ENCODE results near the gene NQO1.
"Not testable (repeated sequence)": the region's sequence is repeated elsewhere in the genome, so short reads cannot be mapped to it uniquely, and the experiment has no call there.

Gene NQO1

DNA sequence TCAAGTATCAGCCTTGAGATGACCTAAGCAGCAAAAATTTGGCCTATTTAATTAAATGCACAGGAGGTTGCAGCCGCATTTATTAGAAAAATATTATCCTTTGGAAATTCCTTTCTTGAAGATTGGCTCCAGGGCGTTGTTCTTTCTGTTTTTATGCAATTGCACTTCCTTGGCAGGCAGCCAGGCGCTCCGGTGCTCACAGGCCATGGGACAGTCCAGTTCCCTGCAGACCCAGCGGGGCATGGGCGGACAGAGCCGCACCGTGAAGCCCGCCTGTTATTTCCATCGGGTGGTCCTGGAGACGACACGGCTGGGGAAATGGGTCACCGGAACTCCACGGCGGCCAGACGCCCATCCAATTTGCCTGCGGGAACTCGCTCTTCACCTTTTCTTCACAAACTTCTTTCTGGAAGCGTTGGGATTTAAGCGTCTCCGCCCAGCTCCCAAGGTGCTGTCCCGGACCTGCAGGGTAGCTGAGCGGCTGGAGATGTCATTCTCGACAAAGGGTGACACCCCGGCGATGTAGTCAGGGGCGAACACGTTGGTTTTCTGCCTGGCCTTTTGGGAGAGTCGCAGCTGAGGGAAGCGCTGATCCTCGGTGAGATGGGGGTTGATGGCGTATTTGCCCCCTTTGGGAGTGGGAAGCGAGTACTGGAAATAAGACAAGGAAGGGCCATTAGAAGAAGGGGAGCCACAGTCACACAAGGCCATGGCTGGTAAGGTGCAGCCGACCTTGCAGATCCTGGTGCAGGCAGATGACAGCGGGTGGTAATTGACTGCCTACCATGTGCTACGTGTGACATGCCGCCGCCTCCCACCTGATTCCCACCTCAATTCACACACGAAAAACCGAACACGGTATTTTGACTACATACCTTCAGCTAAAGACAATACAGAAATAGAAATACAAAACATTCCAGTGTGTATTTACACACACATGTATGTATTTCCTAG is 15.9 kb upstream of the NQO1 start:
- DNase-seq = no peak

DNA sequence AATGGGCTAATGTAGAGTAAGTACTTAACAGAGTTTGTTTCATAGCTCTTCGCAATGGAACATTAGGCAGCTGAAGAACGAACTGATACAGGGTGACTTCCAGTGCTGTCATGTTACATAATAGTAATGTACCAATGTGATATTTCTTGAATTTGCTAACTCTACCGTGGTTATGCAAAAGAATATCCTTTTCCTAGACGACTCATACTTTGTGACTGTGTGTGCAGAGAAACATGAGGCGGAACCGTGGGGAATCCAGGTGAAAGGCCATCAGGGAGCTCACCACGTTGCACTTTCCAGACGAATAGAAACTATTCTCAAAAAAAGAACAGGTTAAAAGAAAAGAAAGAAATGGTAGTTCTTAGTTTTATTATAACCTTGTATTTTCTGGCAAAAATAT is 15.2 kb upstream of the NQO1 start:
- DNase-seq = no peak

GRCh38 chr16:69732101-69732500 is 5.7 kb upstream of the NQO1 start:
- no peak for DNase-seq

DNA sequence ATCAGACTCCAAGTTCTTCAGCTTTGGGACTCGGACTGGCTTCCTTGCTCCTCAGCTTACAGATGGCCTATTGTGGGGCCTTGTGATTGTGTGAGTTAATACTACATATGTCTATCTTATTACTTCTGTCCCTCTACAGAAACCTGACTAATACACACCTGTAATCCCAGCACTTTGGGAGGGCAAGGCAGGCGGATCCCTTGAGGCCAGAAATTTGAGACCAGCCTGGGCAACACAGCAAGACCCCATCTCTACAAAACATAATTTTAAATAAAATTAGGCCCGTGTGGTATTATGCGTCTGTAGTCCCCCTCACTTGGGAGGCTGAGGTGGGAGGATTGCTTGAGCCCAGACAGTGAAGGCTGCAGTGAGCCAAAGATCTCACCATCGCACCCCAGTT is 4.9 kb upstream of the NQO1 start:
- not testable (repeated sequence) for DNase-seq

DNA sequence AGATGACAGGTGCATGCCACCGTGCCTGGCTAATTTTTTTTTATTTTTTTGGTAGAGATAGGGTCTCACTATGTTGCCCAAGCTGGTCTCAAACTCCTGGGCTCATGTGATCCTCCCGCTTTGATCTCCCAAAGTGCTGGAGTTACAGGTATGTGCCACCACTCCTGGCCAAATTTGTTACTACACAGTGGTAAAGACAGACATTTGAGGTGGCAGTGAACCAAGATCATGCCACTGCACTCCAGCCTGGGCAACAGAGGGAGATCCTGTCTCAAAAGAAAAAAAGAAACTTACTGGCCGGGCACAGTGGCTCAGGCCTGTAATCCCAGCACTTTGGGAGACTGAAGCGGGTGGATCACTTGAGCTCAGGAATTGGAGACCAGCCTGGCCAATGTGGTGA is 2.7 kb upstream of the NQO1 start:
- not testable (repeated sequence) for DNase-seq

GRCh38 chr16:69727916-69728270 is 1.5 kb upstream of the NQO1 start:
- no peak for DNase-seq

DNA sequence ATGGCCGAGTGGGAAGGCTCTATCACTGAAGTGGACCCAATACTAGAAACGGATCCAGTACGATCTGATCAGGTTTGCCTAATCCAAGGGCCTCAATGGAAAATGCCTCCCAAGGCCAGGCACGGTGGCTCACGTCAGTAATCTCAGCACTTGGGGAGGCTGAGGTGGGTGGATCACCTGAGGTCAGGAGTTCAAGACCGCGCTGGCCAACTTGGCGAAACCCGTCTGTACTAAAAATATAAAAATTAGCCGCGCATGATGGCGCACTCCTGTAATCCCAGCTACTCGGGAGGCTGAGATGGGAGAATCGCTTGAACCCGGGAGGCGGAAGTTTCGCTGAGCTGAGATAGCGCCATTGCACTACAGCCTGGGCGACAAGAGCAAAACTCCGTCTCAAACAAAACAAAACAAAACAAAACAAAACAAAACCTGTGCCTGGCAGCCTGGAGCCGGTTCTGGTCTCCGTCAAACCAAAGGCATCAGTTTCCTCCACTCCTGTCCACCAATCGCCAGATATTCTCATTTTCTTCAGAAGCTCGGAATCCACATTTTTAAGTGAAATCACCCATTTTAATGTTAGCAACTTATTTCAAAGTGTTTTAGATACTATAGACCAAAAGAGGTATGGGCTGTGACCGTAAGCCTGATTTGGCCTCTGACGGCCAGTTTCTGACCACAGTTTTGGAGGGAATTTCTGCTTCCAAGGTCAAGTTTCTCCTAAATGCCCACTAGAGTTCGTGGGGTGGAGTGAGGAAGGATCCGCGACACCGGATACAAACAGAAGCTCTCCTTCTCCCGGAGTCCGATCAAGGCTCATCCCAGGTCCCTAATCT is 664 bp downstream of the NQO1 start:
- no peak for DNase-seq

GRCh38 chr16:69724981-69725479 is 1.3 kb downstream of the NQO1 start:
- DNase-seq = no peak

- no peak for DNase-seq
Observed at GRCh38 chr16:69724414-69724873, 1.9 kb downstream of the NQO1 start.

GRCh38 chr16:69721441-69721957 is 4.9 kb downstream of the NQO1 start:
- no peak for DNase-seq

DNA sequence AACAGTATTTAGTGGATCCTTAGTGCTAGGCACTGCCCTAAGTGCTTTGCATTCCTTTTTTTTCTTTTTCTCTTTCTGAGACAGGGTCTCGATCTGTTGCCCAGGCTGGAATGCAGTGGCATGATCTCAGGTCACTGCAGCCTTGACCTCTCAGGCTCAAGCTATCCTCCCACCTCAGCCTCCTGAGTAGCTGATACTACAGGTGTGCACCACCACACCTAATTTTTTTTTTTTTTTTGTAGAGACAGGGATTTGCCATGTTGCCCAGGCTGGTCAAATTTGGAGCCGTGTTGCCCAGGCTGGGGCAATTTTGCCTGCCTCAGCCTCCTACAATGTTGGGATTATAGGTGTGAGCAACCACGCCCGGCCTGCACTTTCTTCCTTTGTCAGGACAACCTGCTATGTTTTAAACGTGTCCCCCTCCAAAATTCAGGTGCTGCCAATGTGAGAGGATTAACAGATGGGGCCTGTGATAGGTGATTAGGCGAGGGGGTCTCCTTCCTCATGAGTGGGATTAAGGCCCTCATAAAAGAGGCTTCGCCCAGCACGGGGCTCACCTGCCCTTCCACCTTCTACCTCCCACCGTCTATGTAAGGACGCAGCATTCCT is 5.4 kb downstream of the NQO1 start:
- no peak for DNase-seq

DNA sequence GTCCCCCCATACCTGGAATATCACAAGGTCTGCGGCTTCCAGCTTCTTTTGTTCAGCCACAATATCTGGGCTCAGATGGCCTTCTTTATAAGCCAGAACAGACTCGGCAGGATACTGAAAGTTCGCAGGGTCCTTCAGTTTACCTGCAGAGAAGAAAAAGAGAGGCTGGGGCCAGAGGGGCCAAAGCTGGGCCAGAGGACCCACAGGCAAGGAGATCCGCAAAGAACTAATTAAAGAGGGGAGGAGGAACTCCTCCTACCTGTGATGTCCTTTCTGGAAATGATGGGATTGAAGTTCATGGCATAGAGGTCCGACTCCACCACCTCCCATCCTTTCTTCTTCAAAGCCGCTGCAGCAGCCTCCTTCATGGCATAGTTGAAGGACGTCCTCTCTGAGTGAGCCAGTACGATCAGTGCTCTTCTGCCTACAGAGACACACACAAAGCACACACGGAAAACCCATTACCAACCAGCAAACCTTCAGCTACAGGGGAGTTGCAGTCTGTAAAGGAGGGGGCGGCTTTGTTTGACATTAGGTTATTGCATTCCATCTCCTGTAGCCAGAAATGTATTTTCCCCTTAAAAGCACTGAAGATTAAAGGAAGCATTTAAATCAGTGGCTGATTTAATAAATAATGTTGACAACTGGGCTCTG is 8.1 kb downstream of the NQO1 start:
- DNase-seq = no peak

- DNase-seq = no peak
Observed at GRCh38 chr16:69717066-69717465, 9.3 kb downstream of the NQO1 start.

DNA sequence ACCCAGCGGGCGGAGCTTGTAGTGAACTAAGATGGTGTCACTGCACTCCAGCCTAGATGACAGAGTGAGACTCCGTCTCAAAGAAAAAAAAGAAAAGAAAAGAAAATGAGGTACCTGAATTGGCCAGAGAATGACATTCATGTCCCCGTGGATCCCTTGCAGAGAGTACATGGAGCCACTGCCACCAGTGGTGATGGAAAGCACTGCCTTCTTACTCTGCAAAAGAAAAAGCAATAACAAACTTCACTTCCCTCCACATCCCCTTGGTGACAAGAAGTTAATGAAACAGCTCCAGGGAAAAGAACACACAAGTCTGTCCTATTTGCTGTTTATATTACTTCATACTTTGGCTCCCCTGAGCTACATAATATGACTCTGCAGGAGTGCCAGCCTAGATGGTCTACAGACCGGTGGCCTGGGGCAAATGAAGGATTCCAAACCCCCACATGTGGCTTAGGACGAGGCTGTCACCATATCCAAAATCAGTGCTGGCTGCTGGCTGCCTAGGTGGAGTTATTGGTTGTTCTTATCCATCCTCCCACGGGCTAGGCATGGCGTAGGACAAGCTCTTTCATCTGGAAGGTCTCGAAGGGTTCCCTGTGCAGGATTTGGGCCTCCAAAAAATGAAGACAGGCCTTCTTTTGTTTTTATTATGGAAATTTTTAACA is 13.3 kb downstream of the NQO1 start:
- DNase-seq = no peak

- no peak for DNase-seq
Observed at GRCh38 chr16:69712277-69712676, 14.1 kb downstream of the NQO1 start.

DNA sequence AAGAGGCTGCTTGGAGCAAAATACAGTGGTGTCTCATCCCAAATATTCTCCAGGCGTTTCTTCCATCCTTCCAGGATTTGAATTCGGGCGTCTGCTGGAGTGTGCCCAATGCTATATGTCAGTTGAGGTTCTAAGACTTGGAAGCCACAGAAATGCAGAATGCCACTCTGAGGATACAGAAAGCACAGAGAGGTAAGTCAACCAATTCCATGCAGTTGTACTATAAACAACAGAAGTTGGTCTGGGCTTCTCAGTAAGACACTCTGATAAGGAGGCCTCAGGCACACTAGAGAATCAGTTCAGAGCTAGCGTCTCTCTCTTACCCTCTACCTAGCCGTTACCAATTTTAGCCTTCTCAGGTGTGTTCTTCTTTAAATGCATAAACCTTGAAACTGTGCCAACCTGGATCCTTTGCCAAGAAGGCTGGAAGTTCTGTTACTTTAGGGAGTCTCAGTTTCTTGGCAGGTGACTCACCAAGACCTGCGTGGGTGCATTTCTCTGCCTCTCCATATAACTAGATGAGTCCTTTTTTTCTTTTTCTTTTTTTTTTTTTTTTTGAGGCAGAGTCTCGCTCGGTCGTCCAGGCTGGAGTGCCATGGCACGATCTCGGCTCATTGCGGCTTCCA is 15.1 kb downstream of the NQO1 start:
- no peak for DNase-seq

GRCh38 chr16:69709456-69710084 is 16.8 kb downstream of the NQO1 start:
- DNase-seq = peak in 1 of 2 experiments; percentile 53

DNA sequence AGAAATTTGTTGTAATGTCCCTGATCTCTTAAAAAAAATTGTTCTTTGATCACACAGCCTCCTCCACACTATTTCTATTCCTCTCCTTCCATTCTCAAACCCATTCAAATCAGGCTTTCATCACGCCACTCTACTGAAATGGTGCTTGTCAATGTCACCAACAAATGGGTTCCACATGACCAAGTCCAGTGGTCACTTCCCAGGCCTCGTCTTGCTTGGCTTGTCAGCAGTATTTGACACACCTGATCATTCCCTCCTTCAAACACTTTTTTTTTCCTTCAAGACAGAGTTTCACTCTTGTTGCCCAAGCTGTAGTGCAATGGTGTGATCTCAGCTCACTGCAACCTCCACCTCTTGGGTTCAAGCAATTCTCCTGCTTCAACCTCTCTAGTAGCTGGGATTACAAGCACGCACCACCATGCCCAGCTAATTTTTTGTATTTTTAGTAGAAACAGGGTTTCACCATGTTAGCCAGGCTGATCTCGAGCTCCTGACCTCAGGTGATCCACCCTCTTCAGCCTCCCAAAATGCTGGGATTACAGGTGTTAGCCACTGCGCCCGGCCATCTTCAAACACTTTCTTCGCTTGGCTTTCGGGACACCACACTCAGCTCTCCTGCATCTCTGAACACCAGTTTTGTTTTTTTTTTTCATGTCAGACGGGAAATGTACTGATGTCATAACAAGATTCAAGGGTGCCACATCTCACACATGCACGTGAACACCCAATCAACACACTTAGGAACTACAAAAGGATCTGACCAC is 18.3 kb downstream of the NQO1 start:
- no peak for DNase-seq

DNA sequence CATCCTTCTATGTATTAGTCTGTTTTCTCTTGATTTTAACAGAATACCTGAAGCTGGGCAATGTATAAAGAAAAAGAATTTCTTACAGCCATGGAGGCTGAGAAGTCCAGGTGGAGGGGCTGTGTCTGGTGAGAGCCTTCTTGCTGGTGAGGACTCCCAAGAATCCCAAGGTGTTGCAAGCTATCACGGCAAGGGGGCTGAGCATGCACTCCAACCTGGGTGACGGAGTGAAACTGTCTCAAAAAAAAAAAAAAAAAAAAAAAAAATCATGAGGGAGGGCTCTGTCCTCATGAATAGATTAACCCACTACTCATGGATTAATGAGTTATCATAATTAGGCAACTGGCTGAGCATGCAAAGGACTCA is 19.4 kb downstream of the NQO1 start:
- no peak for DNase-seq
